SW480 (cell line): Measurements from ENCODE around the gene GNA12.
"Not testable (repeated sequence)": the region's sequence is repeated elsewhere in the genome, so short reads cannot be mapped to it uniquely, and the experiment has no call there.

ENCODE experiments used
- DNase-seq: peaks from one replicate; pipeline ENCODE4 v3.0.0-alpha.2; 2016; ENCODE audit warnings: low spot score

The GNA12 gene

GRCh38 chr7:2748684-2749083 lies 95.4 kb downstream of the GNA12 start:
- not testable (repeated sequence) for DNase-seq

DNA sequence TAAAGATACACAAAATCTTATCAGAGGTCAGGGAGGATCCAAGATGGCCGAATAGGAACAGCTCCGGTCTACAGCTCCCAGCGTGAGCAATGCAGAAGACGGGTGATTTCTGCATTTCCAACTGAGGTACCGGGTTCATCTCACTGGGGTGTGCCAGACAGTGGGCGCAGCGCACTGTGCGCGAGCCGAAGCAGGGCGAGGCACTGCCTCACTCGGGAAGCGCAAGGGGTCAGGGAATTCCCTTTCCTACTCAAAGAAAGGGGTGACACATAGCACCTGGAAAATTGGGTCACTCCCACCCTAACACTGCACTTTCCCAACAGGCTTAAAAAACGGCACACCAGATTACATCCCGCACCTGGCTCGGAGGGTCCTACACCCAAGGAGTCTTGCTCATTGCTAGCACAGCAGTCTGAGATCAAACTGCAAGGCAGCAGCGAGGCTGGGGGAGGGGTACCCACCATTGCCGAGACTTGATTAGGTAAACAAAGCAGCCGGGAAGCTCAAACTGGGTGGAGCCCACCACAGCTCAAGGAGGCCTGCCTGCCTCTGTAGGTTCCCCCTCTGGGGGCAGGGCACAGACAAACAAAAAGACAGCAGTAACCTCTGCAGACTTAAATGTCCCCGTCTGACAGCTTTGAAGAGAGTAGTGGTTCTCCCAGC lies 100.5 kb downstream of the GNA12 start:
- DNase-seq = not testable (repeated sequence)

- DNase-seq = no peak
These were observed 105.2 kb downstream of the GNA12 start for GRCh38 chr7:2738766-2739549.

DNA sequence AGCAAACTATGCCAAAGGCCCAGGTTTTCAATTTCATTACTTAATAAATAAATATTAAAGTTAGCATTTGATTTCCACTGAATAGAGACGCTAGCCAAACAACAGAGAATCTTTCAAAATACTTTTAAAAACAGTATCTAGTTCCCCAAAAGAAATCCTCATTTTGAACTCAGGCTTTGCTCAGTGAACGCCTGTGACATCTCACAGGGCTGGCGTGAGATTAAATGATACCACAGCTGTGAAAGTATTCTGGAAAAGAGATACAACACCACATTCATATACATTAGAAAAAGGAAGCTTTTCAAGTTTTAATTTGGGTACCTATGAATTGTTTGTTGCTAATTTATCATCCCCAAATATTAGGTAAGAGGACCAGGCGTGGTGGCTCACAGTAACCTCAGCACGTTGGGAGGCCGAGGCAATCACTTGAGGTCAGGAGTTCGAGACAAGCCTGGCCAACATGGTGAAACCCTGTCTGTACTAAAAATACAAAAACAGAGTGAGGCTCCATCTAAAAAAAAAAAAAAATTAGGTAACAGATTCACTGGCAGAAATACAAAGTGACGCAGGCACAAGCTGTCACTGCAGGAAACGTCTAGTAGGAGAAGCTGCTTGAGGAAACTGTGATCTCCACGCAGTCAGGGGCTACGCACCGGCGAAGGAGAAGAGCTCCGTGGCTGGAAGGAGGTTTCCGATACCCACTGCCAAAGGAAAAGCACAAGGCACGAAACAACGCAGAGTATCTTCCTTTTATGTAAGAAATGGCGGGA lies 106.2 kb downstream of the GNA12 start:
- no peak for DNase-seq

- DNase-seq = not testable (repeated sequence)
These were observed 106.9 kb downstream of the GNA12 start for GRCh38 chr7:2737005-2737743.

DNA sequence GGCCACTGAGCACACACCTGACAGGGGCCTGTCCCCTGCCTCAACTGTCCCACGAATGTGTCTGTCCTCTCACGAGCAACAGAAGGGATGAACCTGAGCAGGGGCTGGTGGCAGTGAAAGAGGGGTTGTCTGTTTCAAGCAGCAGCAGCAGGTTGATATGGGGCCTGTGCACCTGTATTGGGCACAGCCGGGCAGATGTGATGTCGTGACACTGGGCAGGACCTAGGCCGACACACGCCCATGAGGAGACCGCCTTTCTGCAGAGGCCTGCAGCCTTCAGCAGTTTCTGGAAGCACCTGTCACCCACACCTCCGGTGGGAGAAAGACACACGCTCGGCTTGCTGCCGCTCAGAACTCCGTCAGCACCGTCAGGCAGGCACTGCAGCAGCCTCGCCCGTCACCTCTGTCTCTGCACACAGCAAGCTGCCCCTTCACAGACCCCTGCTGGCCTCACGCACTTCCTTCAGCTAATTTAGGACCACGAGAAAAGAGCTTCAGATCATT lies 107.6 kb downstream of the GNA12 start:
- DNase-seq = no peak

DNA sequence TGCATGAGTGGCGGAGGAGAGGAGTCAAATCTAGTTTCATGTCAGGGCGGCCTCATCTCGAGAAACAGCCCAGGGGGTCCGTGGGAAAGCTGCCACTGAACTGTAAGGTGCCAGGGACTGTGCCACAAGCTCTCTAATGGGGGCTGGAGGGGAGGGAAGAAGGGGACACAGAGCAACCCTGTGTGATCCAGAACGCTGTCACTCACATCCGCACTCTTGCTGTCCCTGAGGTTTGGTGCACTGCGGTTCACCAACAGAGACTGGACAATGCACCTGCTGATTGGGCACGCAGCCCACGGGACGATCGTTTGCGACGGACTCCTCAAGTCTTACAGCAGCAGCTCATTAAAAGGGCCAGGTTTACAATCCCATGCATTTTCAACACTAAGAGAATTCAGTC lies 108.4 kb downstream of the GNA12 start:
- DNase-seq = no peak

GRCh38 chr7:2734751-2735571 lies 109.1 kb downstream of the GNA12 start:
- no peak for DNase-seq

GRCh38 chr7:2734084-2734686 lies 109.9 kb downstream of the GNA12 start:
- no peak for DNase-seq

GRCh38 chr7:2732959-2733584 lies 111.0 kb downstream of the GNA12 start:
- no peak for DNase-seq

DNA sequence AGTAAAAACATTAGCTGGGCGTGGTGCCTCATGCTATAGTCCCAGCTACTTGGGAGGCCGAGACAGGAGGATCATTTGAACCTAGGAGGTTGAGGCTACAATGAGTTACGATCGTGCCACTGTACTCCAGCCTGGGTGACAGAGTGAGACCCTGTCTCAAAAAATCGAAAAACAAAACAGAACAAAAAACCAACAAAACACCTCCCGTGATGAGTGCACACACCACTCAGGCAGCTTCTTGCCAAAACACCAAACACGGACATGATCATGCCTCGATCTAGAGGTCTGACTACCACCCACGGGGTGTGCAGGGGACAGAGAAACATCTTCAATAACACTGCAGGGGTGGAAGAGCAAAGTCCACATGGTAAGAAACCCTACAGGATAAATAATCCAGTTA lies 111.7 kb downstream of the GNA12 start:
- no peak for DNase-seq

DNA sequence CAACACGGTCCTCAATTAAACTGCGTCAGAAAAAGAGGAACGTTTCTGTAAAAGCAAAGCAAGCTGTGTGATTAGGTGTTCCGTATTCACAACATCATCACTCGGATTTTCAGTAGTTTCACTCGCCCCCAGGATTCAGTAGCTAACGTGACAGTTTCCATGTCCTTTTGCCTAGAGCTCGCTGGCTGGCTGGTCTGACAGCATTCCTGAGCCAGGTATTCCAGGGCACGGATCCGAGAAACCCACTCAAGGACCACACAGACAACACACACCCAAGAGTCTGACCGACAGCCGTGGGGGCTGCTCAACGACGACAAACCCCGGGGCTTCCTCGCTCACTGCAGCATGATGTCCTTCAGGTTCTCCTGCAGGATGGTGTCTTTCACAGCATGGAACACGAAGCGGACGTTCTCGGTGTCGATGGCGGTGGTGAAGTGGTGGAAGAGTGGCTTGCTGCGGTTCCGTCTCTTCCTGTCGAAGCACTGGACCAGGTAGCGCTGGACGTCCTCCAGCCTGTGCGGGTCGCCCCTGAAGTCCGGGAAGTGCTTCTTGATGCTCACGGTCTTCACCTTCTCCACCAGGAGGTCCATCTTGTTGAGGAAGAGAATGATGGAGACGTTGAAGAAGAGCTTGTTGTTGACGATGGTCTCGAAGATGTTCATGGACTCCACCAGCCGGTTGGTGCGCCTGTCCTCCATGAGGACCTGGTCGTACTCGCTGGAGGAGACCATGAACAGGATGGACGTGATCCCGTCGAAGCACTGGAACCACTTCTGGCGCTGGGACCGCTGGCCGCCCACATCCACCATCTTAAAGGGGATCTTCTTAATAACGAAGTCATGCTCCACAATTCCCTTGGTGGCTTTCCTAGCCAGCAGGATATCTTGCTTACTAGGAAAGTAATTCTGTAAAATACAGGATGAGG lies 113.0 kb downstream of the GNA12 start:
- DNase-seq = no peak

GRCh38 chr7:2729893-2730716 lies 114.0 kb downstream of the GNA12 start:
- no peak for DNase-seq

GRCh38 chr7:2729031-2729892 lies 114.8 kb downstream of the GNA12 start:
- DNase-seq = no peak

DNA sequence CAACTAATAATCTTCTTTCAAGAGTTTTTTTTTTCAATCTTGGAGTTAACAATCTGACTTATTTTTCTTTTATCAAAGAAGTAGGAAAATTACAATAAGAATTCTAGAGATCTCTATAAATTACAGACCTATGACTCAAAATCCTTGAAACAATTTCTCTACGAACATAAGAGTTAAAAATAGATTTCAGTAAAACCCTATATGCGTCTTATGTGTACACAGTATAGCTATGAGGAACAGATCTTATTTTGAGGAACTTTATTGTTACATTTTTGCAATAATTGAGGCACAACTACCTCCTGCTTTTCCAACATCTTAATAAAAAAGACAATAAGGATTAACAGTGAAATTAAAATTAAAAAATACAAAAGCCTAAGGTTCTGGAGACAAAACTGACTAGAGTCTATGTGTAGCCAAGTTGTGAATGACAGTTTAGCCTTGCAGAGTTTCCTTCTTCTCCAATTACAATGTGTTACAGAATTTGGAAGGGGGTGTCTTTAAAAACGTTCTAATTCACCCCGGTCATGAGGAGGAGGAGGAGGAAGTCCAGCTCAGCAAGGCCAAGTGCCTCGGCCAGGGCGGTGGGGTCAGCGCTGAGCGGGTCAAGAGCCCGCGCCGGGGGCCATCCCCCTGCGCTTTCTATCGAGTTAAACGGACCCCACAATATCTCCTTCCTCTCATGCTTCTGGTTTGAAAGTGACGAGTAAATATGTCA lies 115.6 kb downstream of the GNA12 start:
- no peak for DNase-seq

GRCh38 chr7:2727206-2727605 lies 116.9 kb downstream of the GNA12 start:
- not testable (repeated sequence) for DNase-seq
